ENCODE data around the gene TCERG1.

The TCERG1 gene

GRCh38 chr5:146494656-146495055, 47.5 kb downstream of the TCERG1 start:
- TF ChIP-seq TAF1 (IDR thresholded peaks at IDR 0.05; ENCODE audit: low read depth), result no peak
- no peak for TF ChIP-seq FOXM1 (IDR thresholded peaks at IDR 0.05; ENCODE audit: borderline replicate concordance, low read depth)
- no peak for TF ChIP-seq NFIC (IDR thresholded peaks at IDR 0.05)
- TF ChIP-seq YY1 (IDR thresholded peaks at IDR 0.05; ENCODE audit: low read depth), result no peak
- TF ChIP-seq CEBPB (IDR thresholded peaks at IDR 0.05), result no peak
- TF ChIP-seq TCF12 (IDR thresholded peaks at IDR 0.05; ENCODE audit: low read depth), result no peak
- TF ChIP-seq TEAD4 (IDR thresholded peaks at IDR 0.05), result no peak
- no peak for TF ChIP-seq RAD21 (IDR thresholded peaks at IDR 0.05; ENCODE audit: low read depth)
- no peak for TF ChIP-seq ZBTB7A (IDR thresholded peaks at IDR 0.05; ENCODE audit: low read depth)
- no peak for TF ChIP-seq EP300 (IDR thresholded peaks at IDR 0.05; ENCODE audit: borderline replicate concordance)
- TF ChIP-seq MAX (IDR thresholded peaks at IDR 0.05), result no peak
- TF ChIP-seq REST (IDR thresholded peaks at IDR 0.05; ENCODE audit: low read depth), result no peak
- no peak for TF ChIP-seq USF1 (IDR thresholded peaks at IDR 0.05)
- no peak for TF ChIP-seq CREB1 (IDR thresholded peaks at IDR 0.05; ENCODE audit: low read depth)

GRCh38 chr5:146499680-146500079, 52.5 kb downstream of the TCERG1 start:
- TF ChIP-seq YY1 (IDR thresholded peaks at IDR 0.05; ENCODE audit: low read depth), result no peak
- no peak for TF ChIP-seq MAX (IDR thresholded peaks at IDR 0.05)
- TF ChIP-seq NFIC (IDR thresholded peaks at IDR 0.05), result no peak
- TF ChIP-seq EGR1 (IDR thresholded peaks at IDR 0.05), result no peak
- no peak for TF ChIP-seq EP300 (IDR thresholded peaks at IDR 0.05; ENCODE audit: borderline replicate concordance)

- TF ChIP-seq USF1 (IDR thresholded peaks at IDR 0.05), result no peak
- TF ChIP-seq TCF12 (IDR thresholded peaks at IDR 0.05; ENCODE audit: low read depth), result no peak
- no peak for TF ChIP-seq NFIC (IDR thresholded peaks at IDR 0.05)
- no peak for TF ChIP-seq CEBPB (IDR thresholded peaks at IDR 0.05)
- TF ChIP-seq REST (IDR thresholded peaks at IDR 0.05; ENCODE audit: low read depth), result no peak
- no peak for TF ChIP-seq CREB1 (IDR thresholded peaks at IDR 0.05; ENCODE audit: low read depth)
- no peak for TF ChIP-seq RAD21 (IDR thresholded peaks at IDR 0.05; ENCODE audit: low read depth)
- no peak for TF ChIP-seq EP300 (IDR thresholded peaks at IDR 0.05; ENCODE audit: borderline replicate concordance)
- no peak for TF ChIP-seq FOXM1 (IDR thresholded peaks at IDR 0.05; ENCODE audit: borderline replicate concordance, low read depth)
- TF ChIP-seq YY1 (IDR thresholded peaks at IDR 0.05; ENCODE audit: low read depth), result no peak
- no peak for TF ChIP-seq TAF1 (IDR thresholded peaks at IDR 0.05; ENCODE audit: low read depth)
- no peak for TF ChIP-seq MAX (IDR thresholded peaks at IDR 0.05)
- no peak for TF ChIP-seq ZBTB7A (IDR thresholded peaks at IDR 0.05; ENCODE audit: low read depth)
- TF ChIP-seq EGR1 (IDR thresholded peaks at IDR 0.05), result no peak
- TF ChIP-seq TEAD4 (IDR thresholded peaks at IDR 0.05), result no peak
These were observed 60.3 kb downstream of the TCERG1 start for GRCh38 chr5:146507428-146507827.

GRCh38 chr5:146510559-146511125, 63.5 kb downstream of the TCERG1 start:
- TF ChIP-seq REST (IDR thresholded peaks at IDR 0.05; ENCODE audit: low read depth) (no peak), CEBPB (IDR thresholded peaks at IDR 0.05) (peak; percentile 69)

- TF ChIP-seq ZBTB7A (IDR thresholded peaks at IDR 0.05; ENCODE audit: low read depth) (no peak), TCF12 (IDR thresholded peaks at IDR 0.05; ENCODE audit: low read depth) (no peak), MAX (IDR thresholded peaks at IDR 0.05) (no peak), NFIC (IDR thresholded peaks at IDR 0.05) (no peak), CEBPB (IDR thresholded peaks at IDR 0.05) (no peak), USF1 (IDR thresholded peaks at IDR 0.05) (no peak), YY1 (IDR thresholded peaks at IDR 0.05; ENCODE audit: low read depth) (no peak), FOXM1 (IDR thresholded peaks at IDR 0.05; ENCODE audit: borderline replicate concordance, low read depth) (no peak), EP300 (IDR thresholded peaks at IDR 0.05; ENCODE audit: borderline replicate concordance) (no peak), TEAD4 (IDR thresholded peaks at IDR 0.05) (no peak), RAD21 (IDR thresholded peaks at IDR 0.05; ENCODE audit: low read depth) (no peak), CREB1 (IDR thresholded peaks at IDR 0.05; ENCODE audit: low read depth) (no peak)
These were observed 66.3 kb downstream of the TCERG1 start for GRCh38 chr5:146513462-146513861.

Data from Ishikawa (cell line).